Uterus (tissue), 4 donors: ENCODE results near the gene TNS2. TPM values are rescaled to one million over a fixed set of nuclear protein-coding genes. Genes with fewer than 3 reads are reported as not detected.

Experiments
- DNase-seq, 2 donors: peaks; one replicate each; pipeline ENCODE4 v3.0.0-alpha.2; 2019 to 2020
- H3K27ac ChIP-seq, 2 donors: fragments of 200-600 bp; sonication (generic); 1 replicate in 1 of 2; 2 replicates in 1 of 2; pipeline ENCODE4 v1.5.1; 2016 to 2018
- H3K27me3 ChIP-seq, 2 donors: fragments of 200-600 bp; sonication (generic); one replicate each; pipeline ENCODE4 v1.5.1; 2018 to 2019; ENCODE audit warnings: control low read depth in 1 of 2
- H3K36me3 ChIP-seq, 2 donors: fragments of 200-600 bp; sonication (generic); one replicate each; pipeline ENCODE4 v1.5.1; 2019; ENCODE audit warnings: control low read depth in 1 of 2
- H3K4me1 ChIP-seq, 2 donors: fragments of 200-600 bp; sonication (generic); one replicate each; pipeline ENCODE4 v1.5.1; 2018 to 2019; ENCODE audit warnings: control low read depth in 1 of 2
- H3K4me3 ChIP-seq, 2 donors: fragments of 200-600 bp; sonication (generic); 1 replicate in 1 of 2; 2 replicates in 1 of 2; pipeline ENCODE4 v1.5.1; 2018 to 2019; ENCODE audit warnings: mild to moderate bottlenecking in 1 of 2
- H3K9me3 ChIP-seq, 2 donors: fragments of 200-600 bp; sonication (generic); one replicate each; pipeline ENCODE4 v1.5.1; 2019; ENCODE audit warnings: control low read depth in 1 of 2
- POLR2A ChIP-seq, 2 donors: fragments of 450-650 bp; IDR thresholded peaks; one replicate each; pipeline ENCODE4 v1.6.1; 2016; ENCODE audit warnings: antibody characterized with exemption in 2 of 2, mild to moderate bottlenecking in 1 of 2, moderate library complexity in 1 of 2
- intact Hi-C: fragments of 100-400 bp; cut with DNase I; formaldehyde crosslinking; loops from one replicate; pipeline ENCODE4 v1.15.1; 2023; ENCODE audit warnings: low total_unique reads
- total RNA-seq, 4 donors: library from RNA; depleted of rRNA in 3 of 4; stranded (reverse); fragments of >200 nt in 3 of 4; gene quantifications; one replicate each; pipeline versions ENCODE4 v1.1.0 to v1.2.4, GENCODE V29; 2014 to 2023
- TF ChIP-seq, protein P1 (sequence below), 4 experiments: fragments of 200-600 bp in 2 of 4; fragments of 450-650 bp in 2 of 4; sonication (generic) in 2 of 4; IDR thresholded peaks; one replicate each; pipeline ENCODE4 v1.5.1; 2016 to 2019; ENCODE audit warnings: antibody characterized with exemption in 4 of 4, mild to moderate bottlenecking in 2 of 4, moderate library complexity in 1 of 4
- donor health status: DM: yes; HTN: yes; CAD: no.

The TNS2 gene
- total RNA-seq, 4 donors from 2014 or later: 64.0 to 394 (median 112) TPM

DNA sequence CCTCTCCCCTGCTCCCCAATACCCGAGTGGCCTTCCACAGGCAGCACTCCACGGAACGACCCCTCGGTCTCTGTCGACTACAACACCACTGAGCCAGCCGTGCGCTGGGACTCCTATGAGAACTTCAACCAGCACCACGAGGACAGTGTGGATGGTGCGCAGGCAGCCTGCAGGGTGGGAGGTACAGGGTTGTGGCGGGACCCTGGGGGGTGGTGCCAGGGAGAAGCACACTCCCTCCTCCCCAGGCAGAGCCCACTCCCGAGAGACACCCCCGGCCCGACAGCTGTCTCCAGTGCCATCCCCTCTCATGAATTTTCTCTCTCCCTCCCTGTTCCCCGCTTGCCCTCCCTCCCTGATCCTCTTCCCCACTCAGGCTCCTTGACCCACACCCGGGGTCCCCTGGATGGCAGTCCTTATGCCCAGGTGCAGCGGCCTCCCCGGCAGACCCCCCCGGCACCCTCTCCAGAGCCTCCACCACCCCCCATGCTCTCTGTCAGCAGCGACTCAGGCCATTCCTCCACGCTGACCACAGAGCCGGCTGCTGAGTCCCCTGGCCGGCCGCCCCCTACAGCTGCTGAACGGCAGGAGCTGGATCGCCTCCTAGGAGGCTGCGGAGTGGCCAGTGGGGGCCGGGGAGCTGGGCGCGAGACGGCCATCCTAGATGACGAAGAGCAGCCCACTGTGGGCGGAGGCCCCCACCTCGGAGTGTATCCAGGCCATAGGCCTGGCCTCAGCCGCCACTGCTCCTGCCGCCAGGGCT, 9.0 kb downstream of the TNS2 start:
- TF ChIP-seq, protein P1, sequence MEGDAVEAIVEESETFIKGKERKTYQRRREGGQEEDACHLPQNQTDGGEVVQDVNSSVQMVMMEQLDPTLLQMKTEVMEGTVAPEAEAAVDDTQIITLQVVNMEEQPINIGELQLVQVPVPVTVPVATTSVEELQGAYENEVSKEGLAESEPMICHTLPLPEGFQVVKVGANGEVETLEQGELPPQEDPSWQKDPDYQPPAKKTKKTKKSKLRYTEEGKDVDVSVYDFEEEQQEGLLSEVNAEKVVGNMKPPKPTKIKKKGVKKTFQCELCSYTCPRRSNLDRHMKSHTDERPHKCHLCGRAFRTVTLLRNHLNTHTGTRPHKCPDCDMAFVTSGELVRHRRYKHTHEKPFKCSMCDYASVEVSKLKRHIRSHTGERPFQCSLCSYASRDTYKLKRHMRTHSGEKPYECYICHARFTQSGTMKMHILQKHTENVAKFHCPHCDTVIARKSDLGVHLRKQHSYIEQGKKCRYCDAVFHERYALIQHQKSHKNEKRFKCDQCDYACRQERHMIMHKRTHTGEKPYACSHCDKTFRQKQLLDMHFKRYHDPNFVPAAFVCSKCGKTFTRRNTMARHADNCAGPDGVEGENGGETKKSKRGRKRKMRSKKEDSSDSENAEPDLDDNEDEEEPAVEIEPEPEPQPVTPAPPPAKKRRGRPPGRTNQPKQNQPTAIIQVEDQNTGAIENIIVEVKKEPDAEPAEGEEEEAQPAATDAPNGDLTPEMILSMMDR (IDR thresholded peaks at IDR 0.05): no peak
- no peak for TF ChIP-seq POLR2A (IDR thresholded peaks at IDR 0.05)
- no peaks in the 10 kb centered on the region for H3K27me3 ChIP-seq
- H3K9me3 ChIP-seq: no peaks in the 10 kb centered on the region
- H3K36me3 ChIP-seq: no peaks in the 10 kb centered on the region
- peaks cover 0 to 28% of the 10 kb centered on the region in 2 donors for H3K4me1 ChIP-seq
- intact Hi-C loops: no loop called here
- no peak overlapping the region for H3K4me3 ChIP-seq
- DNase-seq: no peak
- peak overlapping the region; percentile 82 to 86 for H3K27ac ChIP-seq

GRCh38 chr12:53059434-53060063, 9.7 kb downstream of the TNS2 start:
- no peak for DNase-seq
- Histone ChIP-seq H3K4me1 (peaks cover 0 to 27% of the 10 kb centered on the region in 2 donors), H3K9me3 (no peaks in the 10 kb centered on the region), H3K4me3 (no peak overlapping the region), H3K27ac (peak overlapping the region; percentile 82 to 86), H3K36me3 (no peaks in the 10 kb centered on the region), H3K27me3 (no peaks in the 10 kb centered on the region)
- no peak for TF ChIP-seq POLR2A (IDR thresholded peaks at IDR 0.05)
- TF ChIP-seq, protein P1 (IDR thresholded peaks at IDR 0.05): no peak
- intact Hi-C loops: loop anchor here (10.0 kb wide), 1 partner anchor 135 kb away; no protein-coding TSS in a partner anchor

DNA sequence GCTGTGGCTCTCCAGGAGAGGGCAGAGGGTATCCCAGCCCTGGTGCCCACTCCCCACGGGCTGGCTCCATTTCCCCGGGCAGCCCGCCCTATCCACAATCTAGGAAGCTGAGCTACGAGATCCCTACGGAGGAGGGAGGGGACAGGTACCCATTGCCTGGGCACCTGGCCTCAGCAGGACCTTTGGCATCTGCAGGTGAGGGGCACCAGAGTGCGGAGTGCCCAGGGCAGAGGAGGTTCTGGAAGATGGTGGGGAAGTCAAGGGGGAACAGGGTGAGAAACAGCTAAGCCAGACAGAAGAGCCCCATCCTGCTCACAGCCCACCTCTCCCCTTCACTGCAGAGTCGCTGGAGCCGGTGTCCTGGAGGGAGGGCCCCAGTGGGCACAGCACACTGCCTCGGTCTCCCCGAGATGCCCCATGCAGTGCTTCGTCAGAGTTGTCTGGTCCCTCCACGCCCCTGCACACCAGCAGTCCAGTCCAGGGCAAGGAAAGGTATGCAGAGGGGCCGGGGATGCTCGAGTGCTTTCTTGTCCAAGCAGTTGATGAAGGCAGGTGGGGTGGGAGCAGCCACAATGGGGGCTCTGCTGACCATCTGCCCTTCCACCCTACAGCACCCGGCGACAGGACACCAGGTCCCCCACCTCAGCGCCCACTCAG, 10.3 kb downstream of the TNS2 start:
- TF ChIP-seq, protein P1 (IDR thresholded peaks at IDR 0.05): no peak
- TF ChIP-seq POLR2A (IDR thresholded peaks at IDR 0.05): no peak
- Histone ChIP-seq H3K27me3 (no peaks in the 10 kb centered on the region), H3K4me3 (no peak overlapping the region), H3K36me3 (no peaks in the 10 kb centered on the region), H3K9me3 (no peaks in the 10 kb centered on the region), H3K4me1 (peaks cover 0 to 27% of the 10 kb centered on the region in 2 donors), H3K27ac (peak overlapping the region; percentile 82 to 86)
- no peak for DNase-seq
- intact Hi-C loops: loop anchor here (10.0 kb wide), 1 partner anchor 135 kb away; no protein-coding TSS in a partner anchor

GRCh38 chr12:53060721-53061276, 10.9 kb downstream of the TNS2 start:
- H3K4me1 ChIP-seq: peaks cover 0 to 27% of the 10 kb centered on the region in 2 donors
- intact Hi-C loops: loop anchor here (10.0 kb wide), 1 partner anchor 134 kb away; no protein-coding TSS in a partner anchor
- peak overlapping the region; percentile 82 to 86 for H3K27ac ChIP-seq
- H3K9me3 ChIP-seq: no peaks in the 10 kb centered on the region
- TF ChIP-seq, protein P1 (IDR thresholded peaks at IDR 0.05): no peak
- no peak for TF ChIP-seq POLR2A (IDR thresholded peaks at IDR 0.05)
- H3K27me3 ChIP-seq: no peaks in the 10 kb centered on the region
- H3K4me3 ChIP-seq: no peak overlapping the region
- no peaks in the 10 kb centered on the region for H3K36me3 ChIP-seq
- DNase-seq: peak in 1 of 2 donors; percentile 63
